ENCODE results near the gene ATXN10.

ATXN10 gene

GRCh38 chr22:45864959-45865476 lies 193.4 kb downstream of the ATXN10 start:
- no peak for DNase-seq

DNA sequence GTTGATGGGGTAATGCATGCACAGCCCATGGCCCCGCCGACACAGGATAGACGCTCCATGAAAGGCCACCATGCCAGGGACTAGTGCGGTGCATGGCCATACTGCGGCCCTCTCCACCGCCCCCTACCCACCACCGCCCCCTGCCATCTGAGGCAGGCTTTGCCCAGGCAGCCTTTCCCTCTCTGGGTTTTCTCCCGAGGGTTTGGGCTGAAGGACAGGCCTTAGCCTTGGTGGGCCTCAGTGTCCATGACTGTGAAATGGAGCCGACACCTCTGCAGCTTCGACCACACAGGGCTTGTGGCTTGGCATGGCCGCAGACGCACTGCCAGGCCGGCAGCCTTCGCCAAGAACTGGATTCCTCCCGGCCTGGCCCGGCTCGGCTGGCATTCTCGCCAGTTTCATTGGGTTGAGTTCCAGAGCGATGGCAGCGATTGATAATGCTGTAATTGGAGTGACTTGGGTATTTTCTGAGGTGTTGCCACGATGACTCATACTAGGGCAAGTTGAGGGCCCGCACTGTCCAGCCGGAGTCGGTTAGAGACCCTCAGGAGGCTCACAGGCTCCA lies 194.0 kb downstream of the ATXN10 start:
- no peak for DNase-seq

GRCh38 chr22:45866126-45866645 lies 194.6 kb downstream of the ATXN10 start:
- DNase-seq: no peak

GRCh38 chr22:45866646-45867117 lies 195.0 kb downstream of the ATXN10 start:
- no peak for DNase-seq

- no peak for DNase-seq
Observed at GRCh38 chr22:45867118-45867905, 195.7 kb downstream of the ATXN10 start.

- DNase-seq: no peak
Observed at GRCh38 chr22:45867906-45868555, 196.4 kb downstream of the ATXN10 start.

GRCh38 chr22:45868571-45869339 lies 197.1 kb downstream of the ATXN10 start:
- no peak for DNase-seq

- DNase-seq: no peak
Observed at GRCh38 chr22:45869340-45869847, 197.8 kb downstream of the ATXN10 start.

GRCh38 chr22:45870011-45870410 lies 198.4 kb downstream of the ATXN10 start:
- no peak for DNase-seq

- DNase-seq: no peak
Observed at GRCh38 chr22:45871721-45872120, 200.1 kb downstream of the ATXN10 start.

- DNase-seq: no peak
Observed at GRCh38 chr22:45872659-45873263, 201.1 kb downstream of the ATXN10 start.

DNA sequence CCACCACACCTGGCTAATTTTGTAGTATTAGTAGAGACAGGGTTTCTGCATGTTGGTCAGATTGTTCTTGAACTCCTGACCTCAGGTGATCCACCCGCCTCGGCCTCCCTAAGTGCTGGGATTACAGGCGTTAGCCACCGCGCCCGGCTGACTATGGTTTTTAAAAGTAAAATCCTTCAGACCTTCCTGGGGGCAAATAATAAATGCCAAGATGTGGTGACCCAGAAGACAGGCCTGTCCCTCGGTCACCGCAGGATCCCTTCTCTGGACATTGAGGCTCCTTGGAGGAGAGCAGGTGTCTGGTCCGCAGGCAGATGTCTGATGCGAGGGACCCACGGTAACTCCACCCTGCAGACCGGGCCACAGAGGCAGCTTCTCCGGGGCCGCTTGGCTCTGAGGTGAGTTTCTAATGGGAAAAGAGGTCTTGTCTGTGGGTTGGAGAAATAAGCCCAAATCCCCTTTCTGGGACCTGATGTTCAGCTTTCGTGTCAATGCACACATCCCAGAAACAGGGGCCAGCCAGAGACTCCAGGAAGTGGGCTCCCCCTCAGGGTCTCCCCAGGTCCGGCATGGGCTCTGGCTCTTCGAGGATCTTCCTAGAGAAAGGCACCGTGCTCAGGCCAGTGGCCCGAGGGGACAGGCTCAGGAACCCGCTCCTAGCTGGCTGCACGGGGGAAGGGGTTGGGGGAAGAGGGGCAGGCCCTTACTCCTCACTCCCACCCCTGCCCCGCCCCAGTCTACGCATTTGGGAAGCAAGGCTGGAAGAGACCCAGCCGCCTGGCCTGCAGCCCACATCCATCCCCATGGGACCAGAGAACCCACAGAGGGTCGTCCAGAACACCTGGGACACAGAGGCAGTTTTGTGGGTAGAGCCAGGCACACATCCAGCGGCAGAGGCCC lies 204.8 kb downstream of the ATXN10 start:
- DNase-seq: no peak

DNA sequence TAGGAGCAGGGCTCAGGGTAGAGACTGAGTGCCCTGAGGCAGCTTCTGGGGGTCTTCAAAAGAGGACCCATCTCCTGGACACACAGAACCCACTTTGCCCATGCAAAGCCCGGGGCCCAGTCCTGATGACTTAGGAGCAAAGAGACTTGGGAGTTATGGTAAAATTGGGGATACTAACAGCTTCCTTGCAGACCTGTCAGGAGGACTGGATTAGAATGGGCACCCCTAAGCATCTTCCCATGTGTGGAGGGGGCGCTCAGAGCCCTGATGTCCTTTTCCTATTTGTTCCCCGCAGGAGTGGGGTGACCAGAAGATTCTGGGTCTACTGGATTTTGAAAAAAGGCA lies 205.4 kb downstream of the ATXN10 start:
- DNase-seq: no peak

- no peak for DNase-seq
Observed at GRCh38 chr22:45877651-45878050, 206.0 kb downstream of the ATXN10 start.

DNA sequence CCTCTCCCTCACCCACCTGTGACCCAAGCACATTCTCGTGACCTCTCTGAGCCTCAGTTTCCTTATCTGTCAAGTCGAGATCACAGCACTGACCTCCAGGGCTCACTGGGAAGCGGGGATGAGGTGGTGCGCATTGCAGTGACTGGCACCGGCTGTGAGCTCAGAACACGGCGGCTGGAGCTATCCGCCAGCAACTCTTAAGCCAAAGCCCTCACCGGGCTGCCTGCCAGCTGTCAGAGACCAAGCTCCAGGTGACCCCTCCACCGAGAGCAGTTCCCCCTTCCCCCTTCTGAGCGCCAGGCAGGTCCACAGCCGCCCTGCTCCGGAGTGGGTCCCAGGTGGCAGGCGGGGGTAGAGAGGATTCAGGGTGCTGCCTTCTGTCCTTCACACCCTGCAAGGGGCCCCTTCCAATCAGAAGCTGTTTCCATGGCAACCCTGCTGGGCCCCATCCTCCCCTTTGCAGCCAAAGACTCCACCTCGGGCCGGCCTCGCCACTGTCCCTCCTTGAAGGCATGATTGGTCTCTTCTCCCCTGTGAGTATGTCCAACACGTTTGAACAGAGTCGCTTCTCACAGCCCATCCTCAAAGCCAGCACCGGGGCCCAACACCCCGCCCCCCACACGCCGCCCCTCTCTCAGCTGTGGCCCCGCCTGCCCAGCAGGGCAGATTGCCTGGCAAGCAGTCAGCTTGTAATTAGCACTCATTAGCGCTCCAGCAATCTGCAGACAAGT lies 206.6 kb downstream of the ATXN10 start:
- DNase-seq: no peak

- no peak for DNase-seq
Observed at GRCh38 chr22:45878901-45879551, 207.4 kb downstream of the ATXN10 start.

DNA sequence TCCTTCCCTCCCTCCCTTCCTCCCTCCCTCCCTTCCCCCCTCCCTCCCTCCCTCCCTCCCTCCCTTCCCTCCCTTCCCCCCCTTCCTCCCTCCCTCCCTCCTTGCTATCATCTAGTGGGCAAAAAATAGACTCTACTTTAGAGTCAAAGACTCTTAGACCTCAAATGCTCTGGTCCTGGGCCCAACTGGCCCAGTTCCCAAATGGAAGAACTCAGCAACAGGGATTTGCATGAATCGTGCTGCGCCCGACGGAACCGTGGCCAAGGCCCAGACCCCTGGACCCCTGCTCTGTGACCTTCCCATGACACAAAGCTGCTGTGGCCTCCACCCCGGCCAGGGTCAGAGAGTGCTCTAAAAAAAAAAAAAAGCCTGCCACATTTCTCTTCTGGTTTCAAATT lies 207.9 kb downstream of the ATXN10 start:
- no peak for DNase-seq

DNA sequence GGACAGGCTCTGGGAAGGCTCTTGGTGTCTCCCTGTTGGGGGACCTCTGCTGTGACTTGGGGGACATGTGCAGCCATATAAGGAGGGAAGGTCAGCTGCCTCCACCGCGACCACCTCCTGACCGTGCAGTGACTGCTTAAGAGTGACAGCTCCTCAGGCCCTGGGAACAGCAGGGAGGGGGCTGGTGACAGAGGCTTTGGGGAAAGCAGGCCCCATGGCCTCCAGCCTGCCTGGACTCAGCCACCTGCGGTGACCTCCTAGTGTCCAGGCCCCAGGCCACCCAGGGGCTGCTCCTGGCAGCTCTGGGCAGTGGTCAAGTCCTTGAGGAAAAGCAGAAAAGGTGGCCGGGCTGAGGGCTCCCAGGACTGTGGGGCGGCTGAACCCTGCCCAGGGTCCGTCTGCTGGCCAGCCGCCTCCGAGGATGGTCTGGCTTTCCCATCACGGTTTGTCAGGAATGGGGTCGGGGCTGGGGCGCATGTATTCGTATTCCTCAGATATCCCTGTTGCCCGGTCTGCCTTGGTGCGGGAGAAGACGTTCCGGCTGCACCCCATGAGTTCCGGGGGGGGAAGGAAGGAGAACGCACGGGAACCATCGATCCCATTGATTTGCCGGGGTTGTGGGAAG lies 208.6 kb downstream of the ATXN10 start:
- no peak for DNase-seq

Measured in T-helper 9 cell (primary cell).